Measurements from ENCODE around the gene RXFP1.
"Not testable (repeated sequence)": the region's sequence is repeated elsewhere in the genome, so short reads cannot be mapped to it uniquely, and the experiment has no call there.

Gene RXFP1

GRCh38 chr4:158621729-158622128 is 100.0 kb downstream of the RXFP1 start:
- DNase-seq: peak; percentile 91 to 93

- no peak for DNase-seq
Measured at GRCh38 chr4:158622251-158622650, 100.6 kb downstream of the RXFP1 start.

GRCh38 chr4:158624889-158625478 is 103.3 kb downstream of the RXFP1 start:
- peak; percentile 64 to 78 for DNase-seq

DNA sequence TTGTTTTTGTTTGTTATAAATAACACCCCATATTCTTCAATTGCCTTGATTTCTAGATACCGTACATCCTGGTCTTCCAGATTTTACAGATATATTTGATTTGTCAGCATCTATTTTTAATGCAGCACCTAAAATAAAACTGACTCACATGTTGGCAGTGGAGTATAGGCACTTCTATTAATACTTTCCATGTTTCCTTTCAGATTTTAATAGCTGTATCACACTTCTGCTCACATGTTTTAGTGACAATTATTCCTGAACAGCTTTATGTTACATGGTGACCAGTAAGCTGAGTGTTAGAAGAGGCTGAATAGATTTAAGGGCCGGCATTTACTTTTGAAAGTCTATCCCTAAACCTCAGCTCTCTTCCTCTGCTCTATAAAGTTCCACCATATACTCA is 103.9 kb downstream of the RXFP1 start:
- DNase-seq: no peak

DNA sequence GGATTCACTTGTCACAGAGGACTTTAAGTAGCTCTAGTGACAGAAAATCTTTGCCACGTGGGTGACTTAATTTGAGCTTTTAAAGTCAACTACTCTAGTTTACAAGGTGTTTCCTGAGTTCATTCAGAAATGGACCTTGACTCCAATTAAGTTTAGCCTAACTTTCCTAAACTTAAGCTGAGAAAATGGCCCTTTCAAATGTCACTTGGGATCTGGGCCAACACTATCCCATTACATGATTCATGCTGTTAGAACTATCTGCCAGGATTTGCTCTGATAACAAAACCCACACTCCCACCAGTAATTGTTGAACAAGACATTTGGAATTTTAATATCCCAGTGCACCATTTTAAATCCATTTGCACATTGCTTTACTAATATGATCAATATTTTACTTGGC is 109.2 kb downstream of the RXFP1 start:
- no peak for DNase-seq

- no peak for DNase-seq
Measured at GRCh38 chr4:158636619-158637018, 114.9 kb downstream of the RXFP1 start.

DNA sequence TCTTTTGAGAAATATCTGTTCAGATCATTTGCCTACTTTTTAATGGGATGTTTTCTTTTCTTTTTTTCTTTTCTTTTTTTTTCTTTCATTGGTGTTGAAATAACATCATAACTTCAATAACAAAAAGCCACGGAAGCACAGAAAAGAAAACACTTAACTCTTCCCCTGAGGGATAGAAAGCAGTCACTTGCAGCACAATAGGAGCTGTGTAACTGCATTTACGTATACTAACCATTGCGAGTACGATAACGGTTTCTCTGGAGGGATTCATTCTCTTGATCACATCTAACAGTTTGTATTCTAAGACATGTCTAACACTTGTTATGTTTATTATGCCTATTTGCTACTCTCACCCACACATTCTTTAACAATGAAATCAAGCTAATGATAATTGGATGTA is 122.7 kb downstream of the RXFP1 start:
- DNase-seq: no peak

DNA sequence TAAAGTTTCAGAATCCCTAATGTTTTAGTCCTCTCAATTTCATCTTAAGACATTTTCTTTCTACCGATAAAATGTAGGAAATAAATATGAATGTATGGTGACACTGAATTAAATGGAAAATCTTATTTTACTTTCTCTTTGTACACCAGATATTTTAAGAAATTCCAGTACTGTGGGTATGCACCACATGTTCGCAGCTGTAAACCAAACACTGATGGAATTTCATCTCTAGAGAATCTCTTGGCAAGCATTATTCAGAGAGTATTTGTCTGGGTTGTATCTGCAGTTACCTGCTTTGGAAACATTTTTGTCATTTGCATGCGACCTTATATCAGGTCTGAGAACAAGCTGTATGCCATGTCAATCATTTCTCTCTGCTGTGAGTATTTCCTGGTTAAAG is 123.1 kb downstream of the RXFP1 start:
- DNase-seq: peak; percentile 19 to 41

DNA sequence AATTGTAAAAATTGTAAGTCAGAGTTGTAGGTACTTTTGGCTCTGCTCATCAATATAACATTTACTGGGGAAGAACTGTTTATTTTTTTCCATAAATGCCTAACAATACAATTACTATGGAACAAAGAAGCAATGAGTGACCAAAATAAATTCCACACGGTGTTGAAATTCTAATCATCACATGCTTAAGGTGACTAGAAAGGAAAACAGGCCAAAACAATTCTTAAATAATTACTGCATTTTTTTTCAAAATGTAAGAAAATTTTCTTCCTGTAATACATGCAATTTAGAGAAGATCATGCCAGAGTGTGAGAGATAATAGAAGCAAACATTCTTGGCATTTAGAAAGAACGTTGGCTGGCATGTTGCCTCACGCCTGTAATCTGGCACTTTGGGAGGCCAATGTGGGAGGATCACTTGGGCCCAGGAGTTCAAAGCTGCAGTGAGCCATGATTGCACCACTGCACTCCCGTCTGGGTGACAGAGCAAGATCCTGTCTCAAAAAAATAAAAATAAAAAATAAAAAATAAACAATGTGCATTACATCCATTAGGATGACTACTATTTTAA is 127.5 kb downstream of the RXFP1 start:
- no peak for DNase-seq

DNA sequence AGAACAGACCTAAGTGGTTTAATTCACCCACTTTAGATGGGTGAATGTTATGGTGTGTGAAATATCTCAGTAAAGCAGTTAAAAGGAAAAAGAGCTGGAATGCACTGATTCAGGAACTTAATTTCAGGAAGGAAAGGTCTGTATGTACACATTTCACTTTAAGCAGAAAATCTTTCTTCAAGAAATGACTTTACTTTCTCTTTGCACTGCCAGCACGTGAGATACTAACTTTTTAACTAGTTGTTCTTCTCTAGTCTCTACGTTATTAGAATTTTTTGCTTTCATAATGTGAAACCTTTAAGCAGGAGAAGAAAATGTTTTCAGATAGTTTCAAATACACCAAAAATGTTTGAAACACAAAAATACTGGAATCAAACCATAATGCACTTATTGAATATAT is 131.2 kb downstream of the RXFP1 start:
- no peak for DNase-seq

GRCh38 chr4:158656439-158656838 is 134.8 kb downstream of the RXFP1 start:
- no peak for DNase-seq

DNA sequence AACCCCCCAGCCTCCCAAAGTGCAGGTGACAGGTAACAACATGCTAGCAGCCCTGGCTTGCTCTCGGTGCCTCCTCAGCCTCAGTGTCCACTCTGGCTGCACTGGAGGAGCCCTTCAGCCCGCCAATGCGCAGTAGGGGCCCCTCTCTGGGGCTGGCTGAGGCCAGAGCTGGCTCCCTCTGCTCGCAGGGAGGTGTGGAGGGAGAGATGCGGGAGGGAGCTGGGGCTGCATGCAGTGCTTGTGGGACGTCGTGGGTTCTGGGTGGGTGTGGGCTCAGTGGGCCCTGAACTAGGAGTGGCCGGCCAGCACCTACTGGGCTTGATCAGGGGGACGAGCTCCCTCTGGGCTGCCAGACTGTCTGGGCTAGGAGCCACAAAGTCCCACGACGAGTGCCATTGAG is 135.6 kb downstream of the RXFP1 start:
- no peak for DNase-seq

DNA sequence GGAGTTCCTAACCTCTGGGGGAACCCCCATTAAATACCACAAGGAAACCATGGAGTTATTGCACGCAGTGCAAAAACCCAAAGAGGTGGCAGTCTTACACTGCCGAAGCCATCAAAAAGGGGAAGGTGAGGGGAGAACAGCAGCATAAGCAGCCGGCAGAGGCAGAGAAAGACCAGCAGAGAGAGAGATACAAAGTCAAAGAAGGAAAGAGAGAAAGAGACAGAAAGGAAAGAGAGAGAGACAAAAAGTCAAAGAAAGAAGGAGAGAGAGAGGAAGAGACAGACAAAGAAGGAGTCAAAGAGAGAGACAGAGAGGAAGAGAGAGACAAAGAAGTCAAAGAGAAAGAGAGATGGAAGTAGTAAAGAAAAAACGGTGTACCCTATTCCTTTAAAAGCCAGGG is 141.6 kb downstream of the RXFP1 start:
- DNase-seq: not testable (repeated sequence)

- not testable (repeated sequence) for DNase-seq
Measured at GRCh38 chr4:158663707-158664625, 142.3 kb downstream of the RXFP1 start.

- DNase-seq: no peak
Measured at GRCh38 chr4:158664806-158665205, 143.1 kb downstream of the RXFP1 start.

DNA sequence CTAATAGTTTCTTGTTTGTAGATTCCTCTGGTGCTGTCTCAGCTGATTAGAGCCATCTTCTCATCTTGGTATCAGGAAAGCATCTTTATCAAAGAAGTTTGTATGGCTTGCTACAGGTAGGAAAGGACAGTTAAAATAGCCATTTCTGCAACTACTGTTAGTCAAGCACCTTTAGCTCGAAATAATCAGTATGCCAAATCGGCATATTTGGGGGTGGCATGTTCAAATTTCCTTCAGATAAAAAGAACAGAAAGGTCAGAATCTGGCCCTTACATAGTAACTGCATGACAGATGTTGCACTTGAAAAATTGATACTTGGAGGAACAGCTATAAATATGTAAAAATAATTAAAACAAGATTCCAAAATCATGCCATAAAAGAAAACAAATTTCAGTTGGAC is 145.2 kb downstream of the RXFP1 start:
- DNase-seq: no peak

DNA sequence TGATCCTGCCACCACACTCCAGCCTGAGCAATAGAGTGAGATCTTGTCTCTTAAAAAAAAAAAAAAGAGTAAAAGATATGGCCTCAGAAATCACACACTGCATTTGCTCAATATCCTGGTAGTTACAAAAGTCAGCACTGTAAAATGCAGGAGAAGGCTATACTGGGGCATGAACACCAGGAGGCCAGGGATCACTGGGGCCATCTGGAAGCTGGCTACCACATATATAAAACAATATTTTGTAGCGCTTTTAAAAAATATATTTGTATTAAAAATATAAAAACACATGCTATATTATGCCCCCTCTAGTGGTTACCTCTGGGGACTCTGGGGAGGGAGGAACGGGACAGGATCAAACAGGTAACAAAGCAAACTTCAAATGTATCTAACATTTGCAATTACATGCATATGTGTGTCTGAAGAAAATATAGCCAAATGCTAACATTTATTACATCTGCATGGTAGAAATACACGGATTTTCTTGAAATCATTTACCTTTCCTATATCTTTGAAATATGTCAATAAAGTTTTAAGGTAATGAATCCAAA is 146.0 kb downstream of the RXFP1 start:
- DNase-seq: peak in 1 of 2 experiments; percentile 36

GRCh38 chr4:158669310-158669709 is 147.6 kb downstream of the RXFP1 start:
- no peak for DNase-seq

- peak; percentile 61 to 63 for DNase-seq
Measured at GRCh38 chr4:158670975-158671664, 149.4 kb downstream of the RXFP1 start.

DNA sequence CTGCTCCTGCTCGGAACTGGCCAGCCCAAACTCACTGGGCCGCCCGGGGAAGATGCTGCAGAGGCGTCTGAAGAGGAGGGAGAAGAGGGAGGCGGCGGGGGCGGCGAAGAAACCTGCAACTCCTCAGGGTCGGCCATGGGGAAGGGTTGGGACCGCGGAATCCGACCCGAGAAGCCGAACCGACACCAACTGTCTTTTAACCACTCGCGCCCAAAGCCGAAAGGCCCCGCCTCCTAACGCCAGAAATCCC is 149.9 kb downstream of the RXFP1 start, which contains the start of gene C4orf46:
Gene C4orf46, minus strand, starts transcription at position 223 of the 250 bp plus-strand sequence. Its CDS starts 86 bp downstream, at position 137.
- DNase-seq: no peak

DNA sequence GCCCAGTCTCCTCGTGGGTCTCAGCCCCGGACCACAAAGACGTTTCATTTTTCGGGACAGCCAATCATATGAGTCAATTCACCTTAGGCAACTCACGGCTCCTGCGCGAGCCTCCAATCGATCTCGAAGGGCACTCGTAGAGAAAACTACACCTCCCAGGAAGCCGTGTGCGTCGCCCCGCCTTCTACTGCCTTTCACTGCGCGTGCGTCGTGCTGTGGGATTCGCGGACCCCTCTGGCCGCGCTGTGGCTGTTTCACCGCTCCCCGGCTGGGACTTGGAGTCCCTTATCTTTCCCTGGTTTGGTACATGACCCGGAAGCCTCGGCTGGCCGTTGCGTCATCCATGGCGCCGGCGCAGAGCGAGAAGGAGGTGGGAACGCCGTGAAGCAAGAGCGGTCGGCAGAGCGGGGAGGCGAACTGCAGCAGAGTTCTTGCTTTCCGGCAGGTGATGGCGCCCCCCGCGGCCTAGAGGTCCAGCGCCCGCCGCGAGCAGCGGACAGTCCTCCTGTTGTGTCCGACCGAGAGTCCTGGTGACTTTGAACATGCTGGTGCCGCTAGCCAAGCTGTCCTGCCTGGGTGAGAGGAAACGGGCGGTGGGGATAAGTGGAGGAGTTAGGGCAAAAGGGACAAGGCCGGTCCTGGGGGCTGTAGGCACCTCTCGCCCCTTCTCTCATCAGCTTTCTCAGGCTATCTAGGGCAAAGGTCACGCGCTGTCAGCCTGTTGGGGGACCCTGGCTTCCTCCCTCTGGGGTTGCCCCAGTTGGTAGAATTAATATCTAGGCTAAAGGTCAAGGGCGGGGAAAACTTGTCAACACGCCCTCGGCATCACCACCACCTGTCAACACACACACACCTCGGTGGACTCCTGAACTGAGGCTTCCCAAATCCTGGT is 150.5 kb downstream of the RXFP1 start, which contains the start of gene ETFDH:
Gene ETFDH, plus strand, starts transcription at position 382 of the 892 bp plus-strand sequence. Its CDS starts 161 bp downstream, at position 543.
- peak; percentile 99 for DNase-seq

DNA sequence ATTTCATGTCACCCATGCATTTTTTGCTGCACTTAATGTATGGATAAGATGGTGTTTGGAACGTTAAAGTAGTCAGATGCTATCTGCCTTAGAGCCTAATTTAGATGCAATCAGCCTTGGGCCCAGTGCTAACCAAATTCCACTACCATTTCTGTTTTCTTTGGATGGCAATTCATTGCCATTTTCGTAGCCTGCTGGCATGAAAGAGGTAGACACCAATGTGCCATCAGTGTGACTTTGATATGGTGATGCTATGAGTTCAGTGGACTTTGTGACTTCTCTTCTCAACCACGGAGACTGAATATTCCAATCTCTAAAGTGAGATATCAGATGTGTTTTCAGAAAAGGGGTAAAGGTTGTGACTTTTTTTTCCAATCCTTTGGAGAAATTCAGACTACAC is 152.0 kb downstream of the RXFP1 start:
- no peak for DNase-seq

Data from NCI-H526 (cell line).